Heart left ventricle (tissue), 16 donors: ENCODE results near the gene MC3R. TPM values are rescaled to one million over a fixed set of nuclear protein-coding genes. Genes with fewer than 3 reads are reported as not detected.

Experiments used
- ATAC-seq, 4 donors: fragments of 200-7000 bp; cut with Tn5 transposase; one replicate each; pipeline ENCODE4 v1.9.1; 2020 to 2022; ENCODE audit warnings: moderate library complexity in 4 of 4, mild to moderate bottlenecking in 3 of 4, moderate number of reproducible peaks in 1 of 4
- DNase-seq, 5 donors: peaks; one replicate each; pipeline ENCODE4 v3.0.0-alpha.2; 2020
- H3K27ac ChIP-seq, 12 donors: fragments of 200-600 bp; sonication (generic) in 4 of 12; one replicate each; pipeline versions ENCODE4 v1.5.0 to v1.8.0; 2016 to 2022; ENCODE audit warnings: mild to moderate bottlenecking in 2 of 12
- H3K27me3 ChIP-seq, 9 donors: fragments of 200-600 bp; sonication (generic) in 2 of 9; one replicate each; pipeline versions ENCODE4 v1.5.1 to v1.8.0; 2016 to 2022; ENCODE audit warnings: mild to moderate bottlenecking in 3 of 9
- H3K36me3 ChIP-seq, 9 donors: fragments of 200-600 bp; sonication (generic) in 2 of 9; one replicate each; pipeline versions ENCODE4 v1.5.0 to v1.8.0; 2018 to 2022; ENCODE audit warnings: mild to moderate bottlenecking in 2 of 9
- H3K4me1 ChIP-seq, 12 donors: fragments of 200-600 bp; sonication (generic) in 4 of 12; one replicate each; pipeline versions ENCODE4 v1.5.0 to v1.8.0; 2016 to 2022; ENCODE audit warnings: mild to moderate bottlenecking in 3 of 12
- H3K4me3 ChIP-seq, 12 donors: fragments of 200-600 bp; sonication (generic) in 4 of 12; one replicate each; pipeline versions ENCODE4 v1.5.0 to v1.8.0; 2017 to 2022; ENCODE audit warnings: mild to moderate bottlenecking in 9 of 12, moderate library complexity in 4 of 12
- H3K9me3 ChIP-seq, 12 donors: fragments of 200-600 bp; sonication (generic) in 4 of 12; one replicate each; pipeline versions ENCODE4 v1.5.0 to v1.8.0; 2016 to 2022; ENCODE audit warnings: mild to moderate bottlenecking in 1 of 12
- POLR2A ChIP-seq, 2 donors: fragments of 450-650 bp; IDR thresholded peaks; one replicate each; pipeline ENCODE4 v1.6.1; 2017; ENCODE audit warnings: antibody characterized with exemption in 2 of 2, mild to moderate bottlenecking in 2 of 2, moderate library complexity in 2 of 2
- WGBS, 4 donors: extraction: QIAGEN DNeasy Blood & Tissue Kit in 2 of 4; methylation state at CpG; one replicate each; pipeline versions ENCODE4 v1.1.5 to v1.1.7; 2013 to 2018; 5-methylcytosine and 5-hydroxymethylcytosine counted together
- intact Hi-C, 10 donors: fragments of 100-400 bp; cut with DNase I; formaldehyde crosslinking; loops; one replicate each; pipeline versions ENCODE4 v1.11.1 to v1.14.2; 2022
- polyA plus RNA-seq, 2 donors: library from polyadenylated mRNA; stranded (reverse); fragments of 200-250 nt; gene quantifications; one replicate each; pipeline ENCODE4 v1.2.3, GENCODE V29; 2013
- total RNA-seq, 9 donors: library from RNA; depleted of rRNA in 2 of 9; stranded (reverse); fragments of >200 nt in 2 of 9; fragmentation: NEBNext Ultra II Directional in 3 of 9; extraction: Animal tissue kit (Norgen Biotek cat#: 25700) in 3 of 9; gene quantifications; one replicate each; pipeline versions ENCODE4 v1.1.0 to v1.2.4, GENCODE V29; 2016 to 2023
- TF ChIP-seq, protein P1 (sequence below), 12 donors: fragments of 200-600 bp; sonication (generic) in 4 of 12; IDR thresholded peaks; one replicate each; pipeline versions ENCODE4 v1.5.0 to v1.8.0; 2018 to 2022; ENCODE audit warnings: antibody characterized with exemption in 12 of 12, mild to moderate bottlenecking in 5 of 12
- donor health status: ischemic (EF 13 %, LVEDD 7.1; RV severe dilation, severe dysfunction).
- donor health status: healthy with polysubstance abuse.
- donor health status: DM: no; HTN: yes; CAD: no.
- donor health status: DM: no; HTN: no; CAD: no.
- donor health status: ischemic (EF 25% LVEDD 6.9; RV normal size, moderate dysfunction).
- donor health status: ischemic (EF 25% LVEDD 5.7; RV mildly dilated, moderate dysfunction).
- donor health status: healthy.
- donor health status: DM: yes; HTN: yes; CAD: no.
- donor health status: ischemic (EF 35%, LVEDD 5.7; RV mildly dilated, moderate dysfunction).
- donor health status: nonischemic (EF 11% LVEDD 7.7; RV severe dilation, severe dysfunction).
- donor health status: DM: yes; HTN: yes; CAD: no.
- donor health status: PGD.
- donor health status: ischemic (EF 29% LVEDD 5.4; RV normal size, mild dysfunction).
- donor health status: nonischemic (EF 23%, LVEDD 6.1; RV moderate dilation, normal function).

The MC3R gene
- total and polyA plus RNA-seq, 11 donors, result not detected

- no peaks in the 10 kb centered on the region for H3K36me3 ChIP-seq
- no peaks in the 10 kb centered on the region for H3K4me1 ChIP-seq
- peaks cover 0 to 18% (median 0%) of the 10 kb centered on the region in 9 donors for H3K27me3 ChIP-seq
- 76 to 86% (median 80%) methylated on average over 3 of the region's 3 CpGs for WGBS, 4 donors
- TF ChIP-seq POLR2A (IDR thresholded peaks at IDR 0.05), result no peak
- TF ChIP-seq, protein P1, sequence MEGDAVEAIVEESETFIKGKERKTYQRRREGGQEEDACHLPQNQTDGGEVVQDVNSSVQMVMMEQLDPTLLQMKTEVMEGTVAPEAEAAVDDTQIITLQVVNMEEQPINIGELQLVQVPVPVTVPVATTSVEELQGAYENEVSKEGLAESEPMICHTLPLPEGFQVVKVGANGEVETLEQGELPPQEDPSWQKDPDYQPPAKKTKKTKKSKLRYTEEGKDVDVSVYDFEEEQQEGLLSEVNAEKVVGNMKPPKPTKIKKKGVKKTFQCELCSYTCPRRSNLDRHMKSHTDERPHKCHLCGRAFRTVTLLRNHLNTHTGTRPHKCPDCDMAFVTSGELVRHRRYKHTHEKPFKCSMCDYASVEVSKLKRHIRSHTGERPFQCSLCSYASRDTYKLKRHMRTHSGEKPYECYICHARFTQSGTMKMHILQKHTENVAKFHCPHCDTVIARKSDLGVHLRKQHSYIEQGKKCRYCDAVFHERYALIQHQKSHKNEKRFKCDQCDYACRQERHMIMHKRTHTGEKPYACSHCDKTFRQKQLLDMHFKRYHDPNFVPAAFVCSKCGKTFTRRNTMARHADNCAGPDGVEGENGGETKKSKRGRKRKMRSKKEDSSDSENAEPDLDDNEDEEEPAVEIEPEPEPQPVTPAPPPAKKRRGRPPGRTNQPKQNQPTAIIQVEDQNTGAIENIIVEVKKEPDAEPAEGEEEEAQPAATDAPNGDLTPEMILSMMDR (IDR thresholded peaks at IDR 0.05), result no peak
- no peak overlapping the region for H3K4me3 ChIP-seq
- DNase-seq (no peak), ATAC-seq (no peak)
- intact Hi-C loops, result loop anchor here in 2 of 10 donors (10.0 kb wide), 1 partner anchor 139 kb away; no protein-coding TSS in a partner anchor
- H3K27ac ChIP-seq, result no peak overlapping the region
- peaks cover 0 to 9% (median 5%) of the 10 kb centered on the region in 12 donors for H3K9me3 ChIP-seq
Measured at GRCh38 chr20:56205346-56205745, 43.2 kb upstream of the MC3R start.

DNA sequence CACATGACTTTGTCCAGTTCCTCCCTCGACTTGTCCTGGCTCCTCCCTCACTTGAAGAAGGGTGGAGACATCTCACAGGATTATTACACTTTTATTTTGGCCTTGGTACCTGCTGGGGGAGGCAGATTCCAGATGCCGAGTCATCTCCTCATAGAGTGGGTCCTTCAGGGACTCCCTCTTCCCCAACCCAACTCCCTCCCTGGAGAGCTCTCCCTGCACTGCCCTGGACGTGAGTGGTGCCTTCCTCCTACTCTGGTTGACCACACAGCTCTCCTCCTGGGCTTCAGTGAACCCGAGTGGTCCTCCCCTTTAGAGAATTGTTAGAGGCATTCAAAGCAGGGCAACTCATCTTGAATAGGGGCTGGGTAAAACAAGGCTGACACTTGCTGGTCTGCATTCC, 40.9 kb upstream of the MC3R start:
- Histone ChIP-seq H3K9me3 (no peaks in the 10 kb centered on the region), H3K4me1 (no peaks in the 10 kb centered on the region), H3K4me3 (no peak overlapping the region), H3K36me3 (no peaks in the 10 kb centered on the region), H3K27ac (no peak overlapping the region), H3K27me3 (peaks cover 0 to 7% (median 0%) of the 10 kb centered on the region in 9 donors)
- ATAC-seq (no peak), DNase-seq (no peak)
- TF ChIP-seq, protein P1 (IDR thresholded peaks at IDR 0.05), result no peak
- no peak for TF ChIP-seq POLR2A (IDR thresholded peaks at IDR 0.05)
- WGBS, 4 donors, result 38 to 69% (median 50%) methylated on average over 3 to 4 of the region's 4 CpGs
- intact Hi-C loops, result loop anchor here in 2 of 10 donors (10.0 kb wide), 1 partner anchor 137 kb away; no protein-coding TSS in a partner anchor

DNA sequence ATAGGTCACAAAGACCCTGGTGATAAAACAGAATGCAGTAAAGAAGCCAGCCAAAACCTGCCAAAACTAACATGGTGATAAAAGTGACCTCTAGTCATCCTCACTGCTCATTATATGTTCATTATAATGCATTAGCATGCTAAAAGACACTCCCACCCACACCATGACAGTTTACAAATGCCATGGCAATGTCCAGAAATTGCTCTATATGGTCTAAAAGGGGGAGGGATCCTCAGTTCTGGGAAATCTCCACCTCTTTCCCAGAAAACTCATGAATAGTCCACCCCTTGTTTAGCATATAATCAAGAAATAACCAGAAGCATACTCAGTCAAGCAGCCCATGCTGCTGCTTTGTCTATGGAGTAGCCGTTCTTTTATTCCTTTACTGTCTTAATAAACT, 40.4 kb upstream of the MC3R start:
- Histone ChIP-seq H3K36me3 (no peaks in the 10 kb centered on the region), H3K27me3 (peaks cover 0 to 7% (median 0%) of the 10 kb centered on the region in 9 donors), H3K4me1 (no peaks in the 10 kb centered on the region), H3K9me3 (no peaks in the 10 kb centered on the region), H3K4me3 (no peak overlapping the region), H3K27ac (no peak overlapping the region)
- intact Hi-C loops, result loop anchor here in 2 of 10 donors (10.0 kb wide), 1 partner anchor 137 kb away; no protein-coding TSS in a partner anchor
- 84 to 100% (median 91%) methylated on average over 1 of the region's 1 CpG for WGBS, 4 donors
- ATAC-seq (no peak), DNase-seq (no peak)
- TF ChIP-seq, protein P1 (IDR thresholded peaks at IDR 0.05), result no peak
- TF ChIP-seq POLR2A (IDR thresholded peaks at IDR 0.05), result no peak

GRCh38 chr20:56211051-56211450, 37.5 kb upstream of the MC3R start:
- Histone ChIP-seq H3K27ac (no peak overlapping the region), H3K36me3 (no peaks in the 10 kb centered on the region), H3K4me3 (no peak overlapping the region), H3K4me1 (no peaks in the 10 kb centered on the region), H3K27me3 (peaks cover 0 to 3% (median 0%) of the 10 kb centered on the region in 9 donors), H3K9me3 (no peaks in the 10 kb centered on the region)
- WGBS, 4 donors, result 66 to 86% (median 82%) methylated on average over 5 of the region's 5 CpGs
- intact Hi-C loops, result no loop called here
- TF ChIP-seq POLR2A (IDR thresholded peaks at IDR 0.05), result no peak
- TF ChIP-seq, protein P1 (IDR thresholded peaks at IDR 0.05), result no peak
- DNase-seq (no peak), ATAC-seq (no peak)
